ENCODE data around the gene PRR13.

Gene PRR13

DNA sequence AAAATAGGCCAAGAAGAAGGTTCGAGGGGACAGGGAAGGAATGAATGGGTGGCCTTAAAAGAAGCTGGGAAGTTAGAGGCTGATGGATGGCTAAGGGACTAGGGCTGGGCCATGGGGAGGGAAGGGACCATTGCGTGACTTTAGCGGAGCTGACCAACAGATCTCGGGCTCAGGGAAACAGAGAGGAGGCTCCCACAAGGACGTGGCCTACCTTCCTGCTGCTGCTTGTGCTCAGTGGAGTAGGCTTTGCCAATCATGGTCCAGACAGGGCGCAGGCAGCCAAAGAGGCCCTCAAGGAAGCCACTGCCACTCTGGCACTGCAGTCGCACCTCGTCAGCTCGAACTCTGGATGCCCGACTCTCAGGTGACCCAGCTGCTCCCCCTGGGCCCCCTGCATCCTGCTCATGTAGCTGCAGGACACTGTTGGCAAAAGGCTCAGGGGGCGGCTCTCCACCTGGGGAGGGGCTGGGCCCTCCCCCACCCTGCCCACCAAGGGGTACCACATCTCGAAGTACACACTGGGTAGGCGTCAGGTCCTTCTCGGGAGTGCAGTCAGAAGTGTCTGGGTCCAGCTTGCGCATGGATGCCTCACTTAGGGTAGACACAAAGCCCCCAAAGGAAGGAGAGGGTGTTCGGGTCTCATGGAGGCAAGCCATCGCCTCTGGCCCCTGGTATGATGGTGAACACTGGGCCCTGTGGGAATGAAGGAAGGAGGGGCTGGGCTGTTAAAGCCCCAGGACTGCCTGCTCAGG lies 45.4 kb downstream of the PRR13 start:
- DNase-seq (ENCODE audit: extremely low read depth, low read depth), result no peak
- no peak overlapping the region for H3K4me3 ChIP-seq (replicated peaks; ENCODE audit: low read depth, low read length)
- TF ChIP-seq, protein P1, sequence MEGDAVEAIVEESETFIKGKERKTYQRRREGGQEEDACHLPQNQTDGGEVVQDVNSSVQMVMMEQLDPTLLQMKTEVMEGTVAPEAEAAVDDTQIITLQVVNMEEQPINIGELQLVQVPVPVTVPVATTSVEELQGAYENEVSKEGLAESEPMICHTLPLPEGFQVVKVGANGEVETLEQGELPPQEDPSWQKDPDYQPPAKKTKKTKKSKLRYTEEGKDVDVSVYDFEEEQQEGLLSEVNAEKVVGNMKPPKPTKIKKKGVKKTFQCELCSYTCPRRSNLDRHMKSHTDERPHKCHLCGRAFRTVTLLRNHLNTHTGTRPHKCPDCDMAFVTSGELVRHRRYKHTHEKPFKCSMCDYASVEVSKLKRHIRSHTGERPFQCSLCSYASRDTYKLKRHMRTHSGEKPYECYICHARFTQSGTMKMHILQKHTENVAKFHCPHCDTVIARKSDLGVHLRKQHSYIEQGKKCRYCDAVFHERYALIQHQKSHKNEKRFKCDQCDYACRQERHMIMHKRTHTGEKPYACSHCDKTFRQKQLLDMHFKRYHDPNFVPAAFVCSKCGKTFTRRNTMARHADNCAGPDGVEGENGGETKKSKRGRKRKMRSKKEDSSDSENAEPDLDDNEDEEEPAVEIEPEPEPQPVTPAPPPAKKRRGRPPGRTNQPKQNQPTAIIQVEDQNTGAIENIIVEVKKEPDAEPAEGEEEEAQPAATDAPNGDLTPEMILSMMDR (IDR thresholded peaks at IDR 0.05; ENCODE audit: low read depth, low read length, missing control alignments), result no peak

DNA sequence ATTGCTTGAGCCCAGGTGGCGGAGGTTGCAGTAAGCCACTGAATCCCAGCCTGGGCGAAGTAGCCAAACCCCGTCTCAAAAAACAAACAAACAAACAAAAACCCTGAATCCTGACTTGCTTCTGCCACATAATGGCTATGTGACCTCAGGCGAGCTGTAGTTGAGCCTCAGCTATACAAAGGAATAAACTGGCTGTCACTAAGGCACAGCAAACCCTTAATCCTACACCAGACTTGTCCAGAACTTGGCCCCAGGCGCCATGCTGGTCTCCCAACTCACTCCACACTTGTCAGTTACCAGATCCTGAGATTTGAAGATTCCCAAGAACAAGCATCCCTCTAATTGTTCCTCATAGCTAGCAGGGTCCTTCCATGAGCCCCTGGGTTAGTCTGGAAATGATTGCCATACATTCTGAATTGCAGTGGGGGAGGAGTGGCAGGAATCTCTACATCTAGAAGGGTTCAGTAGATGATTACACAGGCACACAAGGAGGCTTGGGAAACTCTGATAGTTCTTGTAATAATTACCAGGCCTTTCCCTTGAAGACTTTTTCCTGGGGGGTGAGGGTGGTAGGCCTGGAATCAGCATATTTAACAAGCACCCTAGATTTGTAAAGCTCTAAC lies 47.8 kb downstream of the PRR13 start:
- TF ChIP-seq, protein P1 (IDR thresholded peaks at IDR 0.05; ENCODE audit: low read depth, low read length, missing control alignments), result no peak
- no peak for DNase-seq (ENCODE audit: extremely low read depth, low read depth)
- H3K4me3 ChIP-seq (replicated peaks; ENCODE audit: low read depth, low read length), result no peak overlapping the region

DNA sequence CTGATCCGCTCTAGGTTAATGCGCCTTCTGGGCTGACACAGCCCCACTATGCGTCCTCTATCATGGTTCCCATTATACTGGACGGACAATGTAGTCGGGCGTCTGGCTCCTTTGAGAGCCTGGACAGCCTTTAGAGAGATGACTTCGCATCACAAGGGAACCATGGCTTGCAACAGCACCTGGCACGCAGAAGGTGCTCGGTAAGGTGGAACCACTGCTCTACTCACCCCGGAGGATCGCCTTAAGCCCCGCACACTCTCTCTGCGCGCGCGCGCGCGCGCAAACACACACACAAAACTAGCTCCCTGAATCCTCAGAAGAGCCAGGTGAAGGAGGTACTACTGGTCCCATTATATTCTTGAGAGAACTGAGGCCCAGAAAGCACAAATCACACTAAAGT lies 50.7 kb downstream of the PRR13 start:
- TF ChIP-seq, protein P1 (IDR thresholded peaks at IDR 0.05; ENCODE audit: low read depth, low read length, missing control alignments), result no peak
- H3K4me3 ChIP-seq (replicated peaks; ENCODE audit: low read depth, low read length), result peak overlapping the region; percentile 42
- no peak for DNase-seq (ENCODE audit: extremely low read depth, low read depth)

DNA sequence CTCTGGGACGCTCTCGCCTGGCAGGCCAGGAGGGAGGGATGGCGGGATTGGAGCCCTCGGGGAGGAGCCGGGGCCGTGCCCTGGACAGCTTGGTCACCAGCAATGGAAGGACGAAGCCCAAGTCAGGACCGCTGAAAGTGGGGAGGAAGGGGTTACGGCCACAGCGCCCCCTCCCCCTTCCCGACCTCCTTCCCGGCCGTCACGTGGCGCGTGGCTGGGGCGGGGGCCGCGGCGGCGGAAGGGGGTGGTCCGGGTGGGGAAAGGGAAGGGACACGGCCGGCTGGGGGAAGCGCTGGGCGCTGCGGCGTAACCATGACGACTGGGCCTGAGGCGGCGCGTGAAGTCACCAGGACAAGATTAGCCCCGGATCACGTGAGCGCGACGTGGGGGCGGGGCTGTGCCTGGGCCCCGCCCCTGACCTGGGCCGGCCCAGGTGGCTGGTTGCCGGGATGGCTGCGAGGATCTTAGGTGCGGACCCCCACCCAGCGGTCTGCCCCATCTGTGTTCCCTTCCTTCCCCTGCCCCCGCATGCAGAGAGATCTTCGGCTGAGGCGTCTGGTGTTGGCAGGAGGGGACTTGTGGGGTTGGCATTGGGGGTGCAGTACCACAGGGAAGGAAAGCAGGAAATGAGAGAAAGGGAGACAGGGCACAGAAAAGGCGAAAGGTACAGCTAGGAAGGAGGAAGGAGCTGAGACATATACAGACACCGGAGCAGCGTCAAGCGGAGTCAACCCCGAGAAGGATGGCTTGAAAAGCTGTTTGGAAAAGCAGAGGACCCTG lies 51.5 kb downstream of the PRR13 start:
- TF ChIP-seq, protein P1 (IDR thresholded peaks at IDR 0.05; ENCODE audit: low read depth, low read length, missing control alignments), result no peak
- H3K4me3 ChIP-seq (replicated peaks; ENCODE audit: low read depth, low read length), result peak overlapping the region; percentile 42
- DNase-seq (ENCODE audit: extremely low read depth, low read depth), result peak; percentile 81

DNA sequence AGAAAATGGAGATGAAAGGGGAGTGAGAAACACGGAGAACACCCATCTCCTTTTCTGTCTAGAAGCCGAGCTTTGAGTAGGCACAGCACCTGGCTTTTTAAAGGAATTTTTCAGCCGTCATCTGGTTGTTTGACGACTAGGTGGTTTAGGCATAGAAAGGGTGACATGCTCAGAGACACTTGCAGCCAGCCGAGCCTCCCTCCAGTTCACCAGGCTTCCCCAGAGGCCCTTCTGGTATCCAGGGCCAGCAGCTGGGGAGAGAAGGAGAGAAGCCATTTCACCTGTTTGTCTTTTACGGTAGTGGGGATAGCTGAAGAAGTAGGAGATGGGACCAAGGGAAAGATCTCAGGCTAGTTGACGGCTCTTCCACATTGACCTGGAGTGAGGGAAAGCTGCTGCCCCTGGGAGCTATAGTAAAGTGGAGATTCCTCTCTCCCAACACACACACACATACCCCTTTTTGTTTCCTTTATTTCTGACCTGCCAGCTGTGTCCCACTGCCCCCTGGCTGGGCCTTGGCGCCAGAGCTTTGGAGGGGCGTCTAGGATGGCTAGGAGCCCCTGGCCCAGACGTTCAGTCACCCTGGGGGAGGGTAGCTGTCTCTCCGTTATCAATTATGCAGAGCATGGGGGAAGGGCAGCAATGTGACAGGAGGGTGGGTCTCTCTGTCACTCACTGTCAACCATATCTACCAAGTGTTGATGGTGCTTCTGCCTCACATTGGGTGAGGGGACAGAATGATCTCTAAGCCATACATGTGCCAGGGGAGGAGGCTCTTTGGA lies 52.3 kb downstream of the PRR13 start:
- TF ChIP-seq, protein P1 (IDR thresholded peaks at IDR 0.05; ENCODE audit: low read depth, low read length, missing control alignments), result no peak
- H3K4me3 ChIP-seq (replicated peaks; ENCODE audit: low read depth, low read length), result peak overlapping the region; percentile 42
- no peak for DNase-seq (ENCODE audit: extremely low read depth, low read depth)

Measured in HFF-Myc (cell line).